Measurements from ENCODE around the gene BIRC2.

- TF ChIP-seq CTCF (IDR thresholded peaks at IDR 0.05) = no peak
- TF ChIP-seq POLR2A (IDR thresholded peaks at IDR 0.05) = no peak
- TF ChIP-seq POLR2AphosphoS5 (IDR thresholded peaks at IDR 0.05; ENCODE audit: insufficient read depth in 1 of 2, low read depth in 1 of 2) = no peak
Measured at GRCh38 chr11:102305352-102306047, 41.5 kb upstream of the BIRC2 start.
